IMR-90 (cell line): ENCODE results near the gene MCRS1.

Experiments used
- BHLHE40 ChIP-seq: fragments of 150-350 bp; IDR thresholded peaks from 2 replicates; pipeline ENCODE4 v1.6.1; 2016; ENCODE audit warnings: mild to moderate bottlenecking, low read depth, low read length
- CEBPB ChIP-seq: IDR thresholded peaks from 2 replicates; pipeline ENCODE4 v1.6.1; 2012; ENCODE audit warnings: low read depth, low read length, improper control_type of control experiment
- CTCF ChIP-seq: conservative IDR thresholded peaks from 2 replicates; pipeline ENCODE4 v1.5.1; 2012; ENCODE audit warnings: mild to moderate bottlenecking, low read depth, low read length, improper control_type of control experiment
- FOS ChIP-seq: fragments of 150-350 bp; IDR thresholded peaks from 2 replicates; pipeline ENCODE4 v1.6.1; 2016; ENCODE audit warnings: low read depth, low read length
- MAFK ChIP-seq: IDR thresholded peaks from 2 replicates; pipeline ENCODE4 v1.6.1; 2012; ENCODE audit warnings: low read depth, low read length, improper control_type of control experiment
- MXI1 ChIP-seq: IDR thresholded peaks from 2 replicates; pipeline ENCODE4 v1.6.1; 2012; ENCODE audit warnings: low read depth, mild to moderate bottlenecking, low read length, moderate library complexity, borderline replicate concordance
- POLR2A ChIP-seq: IDR thresholded peaks from 2 replicates; pipeline ENCODE4 v1.6.1; 2012; ENCODE audit warnings: mild to moderate bottlenecking, low read depth, low read length
- RAD21 ChIP-seq: IDR thresholded peaks from 2 replicates; pipeline ENCODE4 v1.6.1; 2012; ENCODE audit warnings: low read length, improper control_type of control experiment
- USF2 ChIP-seq: fragments of 150-350 bp; IDR thresholded peaks from 2 replicates; pipeline ENCODE4 v1.6.1; 2017; ENCODE audit warnings: mild to moderate bottlenecking, antibody characterized with exemption, low read length, low read depth

GRCh38 chr12:49524660-49525324, 43.1 kb downstream of the MCRS1 start:
- TF ChIP-seq POLR2A: no peak
- no peak for TF ChIP-seq CTCF
- no peak for TF ChIP-seq BHLHE40
- TF ChIP-seq MAFK: no peak
- TF ChIP-seq FOS: no peak
- no peak for TF ChIP-seq RAD21
- TF ChIP-seq MXI1: no peak
- TF ChIP-seq CEBPB: no peak
- TF ChIP-seq USF2: no peak
